GM23338 (cell line): ENCODE measurements around the gene ETFBKMT.

Experiments used
- CTCF ChIP-seq, 2 experiments: fragments of 200-600 bp in 1 of 2; sonication (generic) in 1 of 2; conservative IDR thresholded peaks; 2 replicates each; pipeline versions ENCODE4 v1.5.1 to v1.6.1; 2016 to 2017; ENCODE audit warnings: antibody characterized with exemption in 2 of 2, low read depth in 2 of 2, mild to moderate bottlenecking in 2 of 2, moderate library complexity in 1 of 2
- EZH2 ChIP-seq: fragments of 200-600 bp; sonication (generic); IDR thresholded peaks from one replicate; pipeline ENCODE4 v1.8.0; 2017; ENCODE audit warnings: antibody characterized with exemption, mild to moderate bottlenecking, low read depth; ENCODE audit not compliant: unreplicated experiment
- POLR2AphosphoS5 ChIP-seq: IDR thresholded peaks from 2 replicates; pipeline ENCODE4 v1.6.1; 2016; ENCODE audit warnings: antibody characterized with exemption, low read depth

GRCh38 chr12:31651893-31652521 lies 7.5 kb upstream of the ETFBKMT start:
- no peak for TF ChIP-seq EZH2
- no peak for TF ChIP-seq CTCF (conservative IDR thresholded peaks at IDR 0.05; ENCODE audit: low read depth in 2 of 2)
- TF ChIP-seq POLR2AphosphoS5 = no peak
